Activated effector memory CD4-positive, alpha-beta T cell treated with Interleukin-2 at 50 U/mL for 16 hours (primary cell): Measurements from ENCODE around the gene PZP.
"Not testable (repeated sequence)": the region's sequence is repeated elsewhere in the genome, so short reads cannot be mapped to it uniquely, and the experiment has no call there.

Experiments
- DNase-seq: peaks from one replicate; pipeline ENCODE4 v3.0.0-alpha.2; 2020

Gene PZP

GRCh38 chr12:9208229-9208628 is at the start of gene PZP:
Gene PZP, minus strand, starts transcription at chr12:9208395. Its CDS starts 54 bp downstream, at chr12:9208341.
- no peak for DNase-seq

DNA sequence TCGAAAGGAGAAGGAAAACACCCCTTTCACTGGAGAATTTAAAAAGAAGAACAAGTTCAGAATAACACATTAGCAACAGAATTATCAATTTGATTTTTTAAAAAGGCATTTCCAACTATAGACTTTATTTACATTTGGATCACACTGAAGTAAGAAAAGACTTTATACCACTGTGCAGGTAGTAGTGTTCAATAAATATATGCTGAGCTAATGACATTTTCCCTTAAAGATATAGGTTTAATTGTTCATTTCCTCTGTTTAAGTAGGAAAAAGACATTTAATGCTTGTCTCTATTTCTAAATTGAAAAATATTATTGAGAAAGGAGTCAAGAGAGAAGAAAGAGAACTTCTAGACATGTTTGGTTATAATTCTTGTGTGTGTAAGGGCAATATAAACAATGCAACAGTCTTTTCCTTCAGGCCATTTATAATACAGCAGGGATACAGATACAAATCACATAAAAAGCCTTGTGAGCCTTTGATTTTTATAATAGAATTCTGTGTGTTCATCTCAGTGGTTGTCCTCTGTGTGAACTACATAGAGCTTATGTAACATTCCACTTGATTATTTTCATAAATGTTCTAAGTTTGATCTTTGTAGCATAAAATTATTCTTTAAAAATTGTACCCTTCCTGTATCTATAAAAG is 48.7 kb upstream of the PZP start:
- no peak for DNase-seq

GRCh38 chr12:9256341-9256740 is 48.1 kb upstream of the PZP start:
- no peak for DNase-seq

DNA sequence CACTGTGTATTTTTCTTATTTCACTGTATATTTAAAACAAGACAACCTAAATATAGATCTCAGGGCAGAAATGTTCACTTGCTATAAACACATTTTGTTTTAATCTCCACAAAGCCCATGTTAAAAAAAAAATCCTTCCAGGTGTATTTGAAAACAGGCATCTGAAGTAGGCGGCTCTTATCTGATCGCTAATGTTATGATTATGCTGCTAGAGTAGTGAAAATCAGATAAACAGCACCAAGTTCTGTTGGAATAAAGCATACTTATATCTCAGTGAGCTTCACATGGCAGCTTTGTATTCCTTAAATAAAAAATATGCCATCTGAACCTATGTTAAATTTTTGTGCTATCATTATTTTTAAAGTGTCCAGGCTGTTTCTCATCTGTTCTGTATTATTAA is 47.6 kb upstream of the PZP start:
- no peak for DNase-seq

DNA sequence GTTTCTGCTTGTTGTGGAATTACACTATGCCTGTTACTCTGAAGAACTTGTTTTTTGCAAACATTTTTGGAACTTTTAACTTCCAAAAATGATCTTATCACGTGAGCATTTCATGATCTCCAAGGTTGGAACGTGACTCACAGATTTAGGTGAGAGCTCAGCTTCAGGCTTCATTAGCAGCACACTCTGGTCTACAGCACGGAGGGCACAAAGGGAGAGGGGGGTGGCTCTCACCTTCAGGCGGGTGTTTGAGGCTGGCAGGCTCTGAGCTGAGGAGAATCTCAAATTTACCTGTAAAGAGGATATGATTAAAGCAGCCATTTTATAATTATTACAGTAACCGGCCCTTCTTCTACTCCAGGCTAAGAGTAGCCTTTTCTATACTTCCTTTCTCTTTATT is 45.3 kb upstream of the PZP start:
- no peak for DNase-seq

GRCh38 chr12:9252791-9253190 is 44.6 kb upstream of the PZP start:
- not testable (repeated sequence) for DNase-seq

- no peak for DNase-seq
Observed at GRCh38 chr12:9252256-9252655, 44.1 kb upstream of the PZP start.

DNA sequence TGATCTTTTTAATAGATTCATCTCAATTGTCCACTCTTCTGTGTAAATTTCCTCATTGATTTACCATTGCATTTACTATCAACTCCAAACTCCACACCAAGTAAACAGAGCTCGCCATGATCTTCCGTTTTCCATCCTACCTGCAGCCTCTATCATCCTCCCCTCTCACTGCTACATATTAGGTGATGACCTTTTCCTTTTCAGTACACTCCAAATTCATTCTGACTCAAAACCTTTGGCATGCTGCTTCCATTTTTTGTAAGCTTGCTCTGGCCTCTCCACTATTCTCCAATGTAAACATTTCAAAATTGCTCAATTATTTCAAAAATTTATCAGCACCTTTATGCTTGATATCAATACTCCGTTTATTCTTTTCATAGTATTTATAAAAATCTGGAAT is 40.2 kb upstream of the PZP start:
- no peak for DNase-seq

- DNase-seq = no peak
Observed at GRCh38 chr12:9244894-9245293, 36.7 kb upstream of the PZP start.

DNA sequence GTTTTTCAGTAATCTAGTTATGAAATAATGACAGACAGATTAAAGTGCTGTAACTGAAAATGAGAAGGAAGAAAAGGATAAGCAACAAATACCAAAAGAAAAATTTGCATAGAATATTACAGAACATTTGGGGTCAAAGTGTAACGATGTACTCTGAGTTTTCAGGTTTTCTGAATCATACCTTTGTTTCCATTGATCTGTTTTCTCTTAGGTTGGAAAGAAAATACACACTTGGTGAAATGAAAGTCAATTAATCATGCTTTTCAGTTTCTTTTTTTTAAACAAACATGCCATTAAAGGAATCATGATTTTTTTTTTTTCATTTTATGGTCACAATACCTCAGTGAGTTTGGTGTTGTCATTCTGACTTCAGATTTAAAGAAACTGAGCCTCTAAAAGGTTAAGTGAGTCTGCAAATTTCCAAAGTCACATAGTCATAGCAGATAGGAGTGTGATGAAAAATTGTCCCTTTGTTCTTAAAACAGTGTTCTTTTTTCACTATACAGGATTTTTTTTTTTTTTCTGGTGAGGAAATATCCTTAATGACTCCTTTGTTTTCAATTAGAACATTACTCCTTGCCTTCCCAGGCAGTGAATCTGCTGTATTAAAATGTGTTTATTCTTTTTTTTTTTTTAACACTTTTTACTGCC is 35.9 kb upstream of the PZP start:
- DNase-seq = no peak

DNA sequence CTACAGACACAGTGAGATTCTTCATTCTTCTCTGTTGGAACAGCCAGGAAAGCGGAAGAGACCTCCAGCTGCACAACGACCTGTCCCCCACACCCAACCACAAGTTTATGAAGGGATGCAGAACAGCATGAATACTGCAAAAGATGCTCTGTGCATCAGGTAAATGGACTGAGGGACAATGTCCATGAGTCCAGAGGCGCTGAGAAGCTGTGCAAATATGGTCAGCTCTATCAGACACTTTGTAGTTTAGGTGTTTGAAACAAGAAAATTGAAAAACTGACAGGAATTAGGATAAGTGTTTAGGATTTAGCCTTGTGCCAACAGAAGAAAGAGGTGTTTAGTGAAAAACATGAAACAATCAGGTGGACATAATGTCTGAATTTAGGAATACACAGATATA is 33.1 kb upstream of the PZP start:
- DNase-seq = no peak

- no peak for DNase-seq
Observed at GRCh38 chr12:9240776-9241175, 32.6 kb upstream of the PZP start.

GRCh38 chr12:9240004-9240635 is 31.9 kb upstream of the PZP start:
- peak; percentile 19 for DNase-seq

GRCh38 chr12:9237286-9237685 is 29.1 kb upstream of the PZP start:
- DNase-seq = no peak

- no peak for DNase-seq
Observed at GRCh38 chr12:9235519-9235918, 27.3 kb upstream of the PZP start.

DNA sequence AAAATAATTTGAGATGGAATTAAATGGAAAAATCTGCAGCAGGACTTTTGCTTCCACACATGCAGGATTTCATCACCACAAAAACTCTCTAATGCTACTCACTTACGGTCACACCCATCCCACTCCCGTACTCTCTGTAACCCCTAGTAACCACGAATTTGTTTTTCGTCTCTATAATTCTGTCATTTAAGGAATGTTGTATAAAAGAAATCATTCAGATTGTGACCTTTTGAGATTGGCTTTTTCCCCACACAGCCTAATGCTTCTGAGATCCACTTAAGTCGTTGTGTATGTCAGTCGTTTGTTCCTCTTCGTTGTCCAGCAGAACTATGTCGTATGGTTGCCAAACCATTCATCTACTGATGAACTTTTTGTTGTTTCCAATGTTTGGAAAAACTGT is 19.8 kb upstream of the PZP start:
- DNase-seq = no peak

DNA sequence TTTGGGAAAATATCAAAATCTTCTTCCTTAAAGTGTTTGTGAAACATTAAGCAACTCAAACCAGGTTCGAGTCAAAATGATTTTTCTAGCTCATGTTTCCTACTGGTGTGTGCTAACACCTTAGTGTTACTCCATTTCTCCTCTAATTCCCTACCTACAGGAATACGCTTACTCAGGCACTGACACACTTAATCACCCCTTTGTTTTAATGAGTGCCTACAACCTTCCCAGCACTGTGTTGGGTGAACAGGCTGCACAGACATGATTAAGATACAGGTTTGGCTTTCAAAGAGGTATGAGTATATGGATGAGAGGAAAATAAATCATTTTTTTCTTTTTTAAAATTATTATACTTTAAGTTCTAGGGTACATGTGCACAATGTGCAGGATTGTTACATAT is 15.6 kb upstream of the PZP start:
- DNase-seq = no peak

GRCh38 chr12:9221483-9221882 is 13.3 kb upstream of the PZP start:
- no peak for DNase-seq

DNA sequence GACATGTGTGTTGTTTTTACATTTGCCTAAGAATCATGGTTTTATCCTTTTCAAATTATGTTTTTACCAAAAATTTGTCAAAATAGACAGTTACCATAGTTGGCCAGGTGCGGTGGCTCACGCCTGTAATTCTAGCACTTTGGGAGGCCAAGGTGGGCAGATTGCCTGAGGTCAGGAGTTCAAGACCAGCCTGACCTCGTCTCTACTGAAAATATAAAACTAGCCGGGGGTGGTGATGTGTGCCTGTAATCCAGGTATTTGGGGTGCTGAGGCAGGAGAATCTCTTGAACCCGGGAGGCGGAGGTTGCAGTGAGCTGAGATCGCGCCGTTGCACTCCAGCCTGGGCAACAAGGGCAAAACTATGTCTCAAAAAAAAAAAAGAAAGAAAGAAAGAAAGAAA is 12.8 kb upstream of the PZP start:
- not testable (repeated sequence) for DNase-seq

DNA sequence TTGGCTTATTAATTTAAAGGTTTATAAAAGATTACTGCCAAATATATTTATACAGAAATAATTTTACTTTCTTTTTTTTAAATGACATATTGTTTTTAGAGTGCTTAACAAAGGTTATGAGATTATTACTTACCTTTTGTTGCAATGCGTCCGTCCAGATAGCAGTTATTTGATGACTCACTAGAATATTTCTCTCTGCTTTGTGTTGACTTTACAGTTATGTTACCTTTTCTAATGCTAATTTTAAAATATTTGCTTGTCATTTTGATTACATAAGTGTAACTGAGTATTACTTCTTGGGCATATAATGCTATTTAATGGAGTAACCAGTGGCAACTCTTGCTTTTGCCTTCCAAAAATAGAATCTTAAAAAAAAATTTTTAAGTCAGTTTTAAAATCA is 6.3 kb upstream of the PZP start:
- DNase-seq = no peak

- no peak for DNase-seq
Observed at GRCh38 chr12:9211687-9212086, 3.5 kb upstream of the PZP start.

GRCh38 chr12:9204380-9204779 is 3.8 kb downstream of the PZP start:
- no peak for DNase-seq

DNA sequence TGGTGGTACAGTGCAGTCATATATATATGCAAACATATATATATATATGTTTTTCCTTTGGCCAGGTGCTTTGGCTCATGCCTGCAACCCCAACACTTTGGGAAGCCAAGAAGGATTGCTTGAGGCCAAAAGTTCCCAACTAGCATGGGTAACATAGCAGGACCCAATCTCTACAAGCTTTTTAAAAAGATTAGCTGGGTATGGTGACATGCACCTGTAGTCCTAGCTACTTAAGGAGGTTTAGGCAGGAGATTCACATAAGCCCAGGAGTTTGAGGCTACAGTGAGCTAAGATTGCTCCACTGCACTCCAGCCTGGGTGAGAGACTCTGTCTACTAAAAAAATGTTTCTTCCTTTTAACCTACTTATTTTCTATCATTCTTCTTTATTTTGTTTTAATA is 10.2 kb downstream of the PZP start:
- no peak for DNase-seq

- DNase-seq = no peak
Observed at GRCh38 chr12:9184276-9184675, 23.9 kb downstream of the PZP start.

GRCh38 chr12:9180810-9181209 is 27.4 kb downstream of the PZP start:
- DNase-seq = no peak
